ENCODE data around the gene SHC1. TPM values are rescaled to one million over a fixed set of nuclear protein-coding genes. Genes with fewer than 3 reads are reported as not detected.
A peak's percentile ranks its signal among the peaks of the same experiment; 100 is the strongest.

Gene SHC1
- total RNA-seq, 6 experiments from 2014 or later = 371 to 461 (median 401) TPM

DNA sequence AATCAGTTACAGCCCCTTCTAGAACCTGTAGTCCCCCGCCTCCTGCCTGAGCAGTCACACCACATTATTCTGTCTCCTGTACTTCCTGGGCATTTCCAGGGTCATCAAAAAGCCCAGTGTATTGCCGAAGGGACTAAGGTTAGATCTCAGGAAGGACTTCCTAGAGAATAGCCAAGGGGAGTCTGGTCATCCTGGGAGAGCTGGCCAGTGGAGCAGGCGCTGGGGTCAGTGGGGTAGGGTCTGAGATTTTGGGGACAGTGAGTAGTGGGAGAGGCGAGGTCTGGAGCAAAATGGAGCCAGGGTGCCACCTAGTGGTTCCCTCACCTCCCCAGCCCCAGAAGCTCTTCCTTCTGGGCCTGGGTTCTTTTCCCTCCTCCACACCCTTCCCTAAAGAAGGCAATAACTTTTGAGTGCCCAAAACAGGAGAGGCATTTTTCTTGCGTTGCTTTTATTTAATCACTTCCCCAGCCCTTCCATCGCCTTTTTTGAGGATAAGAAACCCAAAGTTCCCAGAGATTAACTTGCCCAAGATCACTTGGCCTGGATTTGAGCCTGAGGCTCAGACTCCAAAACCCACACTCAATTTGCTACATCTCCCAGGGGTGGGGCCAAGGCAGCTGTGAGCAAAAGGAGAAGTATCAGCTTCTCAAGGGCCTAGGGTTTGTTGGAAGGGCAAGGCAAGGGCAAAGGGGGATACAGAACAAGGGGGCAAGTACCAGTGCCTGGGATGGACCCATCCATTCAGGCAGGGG is 26.7 kb downstream of the SHC1 start:
- peaks cover 5% of the 10 kb centered on the region for H3K4me1 Mint-ChIP-seq (ENCODE audit: low read depth)
- no peaks in the 10 kb centered on the region for H3K36me3 Mint-ChIP-seq (ENCODE audit: low read depth)
- no peak overlapping the region for H3K4me3 Mint-ChIP-seq
- TF ChIP-seq, protein P1, sequence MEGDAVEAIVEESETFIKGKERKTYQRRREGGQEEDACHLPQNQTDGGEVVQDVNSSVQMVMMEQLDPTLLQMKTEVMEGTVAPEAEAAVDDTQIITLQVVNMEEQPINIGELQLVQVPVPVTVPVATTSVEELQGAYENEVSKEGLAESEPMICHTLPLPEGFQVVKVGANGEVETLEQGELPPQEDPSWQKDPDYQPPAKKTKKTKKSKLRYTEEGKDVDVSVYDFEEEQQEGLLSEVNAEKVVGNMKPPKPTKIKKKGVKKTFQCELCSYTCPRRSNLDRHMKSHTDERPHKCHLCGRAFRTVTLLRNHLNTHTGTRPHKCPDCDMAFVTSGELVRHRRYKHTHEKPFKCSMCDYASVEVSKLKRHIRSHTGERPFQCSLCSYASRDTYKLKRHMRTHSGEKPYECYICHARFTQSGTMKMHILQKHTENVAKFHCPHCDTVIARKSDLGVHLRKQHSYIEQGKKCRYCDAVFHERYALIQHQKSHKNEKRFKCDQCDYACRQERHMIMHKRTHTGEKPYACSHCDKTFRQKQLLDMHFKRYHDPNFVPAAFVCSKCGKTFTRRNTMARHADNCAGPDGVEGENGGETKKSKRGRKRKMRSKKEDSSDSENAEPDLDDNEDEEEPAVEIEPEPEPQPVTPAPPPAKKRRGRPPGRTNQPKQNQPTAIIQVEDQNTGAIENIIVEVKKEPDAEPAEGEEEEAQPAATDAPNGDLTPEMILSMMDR (IDR thresholded peaks at IDR 0.05) = peak; percentile 84
- no peak for DNase-seq
- peaks cover 3% of the 10 kb centered on the region; the same call in 1 of the 2 replicates for H3K27me3 Mint-ChIP-seq (ENCODE audit: insufficient read depth)
- H3K9me3 Mint-ChIP-seq = no peaks in the 10 kb centered on the region
- no peak overlapping the region for H3K27ac Mint-ChIP-seq

DNA sequence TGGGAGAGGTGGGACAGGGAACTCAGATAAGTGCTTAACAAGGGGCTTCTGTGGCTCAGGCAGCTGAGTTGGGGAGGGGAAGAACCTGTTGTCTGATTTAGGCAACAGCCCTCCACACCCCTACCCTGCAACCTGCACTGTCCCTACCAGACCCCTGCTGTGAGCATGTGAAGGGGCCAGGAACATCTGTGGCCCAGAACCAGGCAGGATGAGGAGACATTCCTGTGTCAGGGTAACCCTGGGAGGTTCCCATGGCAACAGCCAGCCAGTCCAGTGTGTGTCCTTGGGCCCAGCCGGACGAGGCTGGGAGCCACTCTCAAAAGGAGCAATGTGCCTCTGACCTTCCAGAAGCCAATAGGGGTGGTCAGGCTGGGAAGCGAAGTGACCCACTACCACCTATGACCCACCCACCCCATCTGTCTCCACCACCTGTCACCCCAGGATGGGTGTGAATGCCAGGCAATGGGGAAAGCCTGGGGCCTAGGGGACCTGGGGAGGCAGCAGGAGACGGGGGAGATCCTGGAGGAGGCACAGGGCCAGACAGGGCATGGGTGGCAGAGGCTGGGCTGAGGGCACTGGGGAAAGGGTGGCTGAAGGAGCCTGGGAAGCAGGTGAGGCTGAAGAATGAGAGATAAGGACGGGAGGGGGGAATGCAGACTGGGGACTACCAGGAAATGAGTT is 29.1 kb downstream of the SHC1 start:
- no peaks in the 10 kb centered on the region for H3K9me3 Mint-ChIP-seq
- H3K27me3 Mint-ChIP-seq (ENCODE audit: insufficient read depth) = no peaks in the 10 kb centered on the region; the same call in 1 of the 2 replicates
- peaks cover 21% of the 10 kb centered on the region for H3K4me1 Mint-ChIP-seq (ENCODE audit: low read depth)
- DNase-seq = peak; percentile 34
- TF ChIP-seq, protein P1 (IDR thresholded peaks at IDR 0.05) = no peak
- no peaks in the 10 kb centered on the region for H3K36me3 Mint-ChIP-seq (ENCODE audit: low read depth)
- no peak overlapping the region for H3K4me3 Mint-ChIP-seq
- H3K27ac Mint-ChIP-seq = no peak overlapping the region; the same call in 1 of the 2 replicates

DNA sequence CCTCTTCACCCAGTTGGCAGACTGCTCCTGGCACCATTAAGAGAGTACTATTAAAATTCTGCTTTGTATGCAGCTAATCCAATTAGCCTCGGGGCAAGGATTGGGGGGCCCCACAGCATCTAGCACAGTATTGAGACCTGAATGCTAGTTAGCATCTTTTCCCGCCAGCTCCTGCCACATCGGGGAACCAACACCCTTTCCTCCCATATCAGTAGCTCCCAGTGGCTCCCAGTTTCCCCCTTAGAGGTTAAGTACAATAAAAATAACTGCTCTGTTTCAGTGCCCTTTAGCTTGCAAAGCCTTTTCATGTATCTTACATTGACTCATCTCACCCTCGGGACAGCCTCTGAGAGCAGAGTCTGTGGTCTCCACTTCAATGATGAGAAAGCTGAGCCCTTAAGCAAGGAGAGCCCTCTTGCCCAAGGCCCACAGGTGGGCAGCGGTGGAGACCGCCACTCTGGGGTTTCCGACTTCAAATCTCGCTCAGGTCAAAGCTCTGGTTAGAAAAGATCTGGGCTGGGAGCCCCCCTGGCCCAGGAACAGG is 29.8 kb downstream of the SHC1 start:
- peaks cover 25% of the 10 kb centered on the region for H3K4me1 Mint-ChIP-seq (ENCODE audit: low read depth)
- no peak overlapping the region for H3K27ac Mint-ChIP-seq
- TF ChIP-seq, protein P1 (IDR thresholded peaks at IDR 0.05) = no peak
- DNase-seq = no peak
- no peak overlapping the region for H3K4me3 Mint-ChIP-seq
- no peaks in the 10 kb centered on the region for H3K9me3 Mint-ChIP-seq
- no peaks in the 10 kb centered on the region for H3K36me3 Mint-ChIP-seq (ENCODE audit: low read depth)
- H3K27me3 Mint-ChIP-seq (ENCODE audit: insufficient read depth) = no peaks in the 10 kb centered on the region; the same call in 1 of the 2 replicates

GRCh38 chr1:154940213-154940560 is 30.4 kb downstream of the SHC1 start:
- Mint-ChIP-seq H3K27ac (no peak overlapping the region), H3K9me3 (no peaks in the 10 kb centered on the region), H3K4me3 (no peak overlapping the region), H3K4me1 (ENCODE audit: low read depth) (peaks cover 25% of the 10 kb centered on the region), H3K27me3 (ENCODE audit: insufficient read depth) (no peaks in the 10 kb centered on the region; the same call in 1 of the 2 replicates), H3K36me3 (ENCODE audit: low read depth) (no peaks in the 10 kb centered on the region)
- TF ChIP-seq, protein P1 (IDR thresholded peaks at IDR 0.05) = no peak
- no peak for DNase-seq

GRCh38 chr1:154938604-154939399 is 31.7 kb downstream of the SHC1 start:
- DNase-seq = no peak
- no peaks in the 10 kb centered on the region for H3K36me3 Mint-ChIP-seq (ENCODE audit: low read depth)

More at GRCh38 chr1:154938604-154939399, 31.7 kb downstream of the SHC1 start:
- TF ChIP-seq, protein P1 (IDR thresholded peaks at IDR 0.05) = no peak
- peaks cover 25% of the 10 kb centered on the region for H3K4me1 Mint-ChIP-seq (ENCODE audit: low read depth)
- H3K27ac Mint-ChIP-seq = peak overlapping the region; percentile 100
- H3K4me3 Mint-ChIP-seq = peak overlapping the region; percentile 45
- H3K27me3 Mint-ChIP-seq (ENCODE audit: insufficient read depth) = no peaks in the 10 kb centered on the region; the same call in 1 of the 2 replicates
- no peaks in the 10 kb centered on the region for H3K9me3 Mint-ChIP-seq

Data from HFFc6 (cell line).